Right lobe of liver (tissue), 6 donors: ENCODE data around the gene RAET1L. TPM values are rescaled to one million over a fixed set of nuclear protein-coding genes. Genes with fewer than 3 reads are reported as not detected.

Experiments
- ATAC-seq, 4 donors: fragments of 200-7000 bp; cut with Tn5 transposase; one replicate each; pipeline ENCODE4 v1.9.1; 2020; ENCODE audit warnings: mild to moderate bottlenecking in 4 of 4, moderate library complexity in 4 of 4
- DNase-seq, 3 donors: peaks; one replicate each; pipeline ENCODE4 v3.0.0-alpha.2; 2020
- H3K27ac ChIP-seq, 3 donors: fragments of 200-600 bp; one replicate each; pipeline ENCODE4 v1.8.0; 2022
- H3K27me3 ChIP-seq, 2 donors: fragments of 200-600 bp; one replicate each; pipeline ENCODE4 v1.8.0; 2022
- H3K36me3 ChIP-seq, 4 donors: fragments of 200-600 bp; sonication (generic) in 1 of 4; one replicate each; pipeline versions ENCODE4 v1.5.1 to v1.8.0; 2017 to 2022; ENCODE audit warnings: control low read depth in 1 of 4
- H3K4me1 ChIP-seq, 4 donors: fragments of 200-600 bp; sonication (generic) in 1 of 4; one replicate each; pipeline versions ENCODE4 v1.5.1 to v1.8.0; 2017 to 2022; ENCODE audit warnings: control low read depth in 1 of 4
- H3K4me3 ChIP-seq, 3 donors: fragments of 200-600 bp; one replicate each; pipeline ENCODE4 v1.8.0; 2022
- H3K9me3 ChIP-seq, 4 donors: fragments of 200-600 bp; sonication (generic) in 1 of 4; one replicate each; pipeline versions ENCODE4 v1.5.1 to v1.8.0; 2017 to 2022; ENCODE audit warnings: control low read depth in 1 of 4
- CTCF ChIP-seq, 4 donors: fragments of 200-600 bp in 3 of 4; fragments of 450-650 bp in 1 of 4; IDR thresholded peaks; one replicate each; pipeline versions ENCODE4 v1.5.1 to v1.8.0; 2016 to 2022; ENCODE audit warnings: antibody characterized with exemption in 4 of 4, mild to moderate bottlenecking in 2 of 4
- POLR2A ChIP-seq: fragments of 450-650 bp; IDR thresholded peaks from one replicate; pipeline ENCODE4 v1.6.1; 2017; ENCODE audit warnings: antibody characterized with exemption, mild to moderate bottlenecking
- WGBS: methylation state at CpG from one replicate; pipeline ENCODE4 v1.1.6; 2018; ENCODE audit warnings: low coverage, low lambda C conversion rate; ENCODE audit not compliant: insufficient coverage; ENCODE audit errors: missing lambda C conversion rate; 5-methylcytosine and 5-hydroxymethylcytosine counted together
- intact Hi-C, 2 donors: fragments of 100-400 bp; cut with DNase I; formaldehyde crosslinking; loops; one replicate each; pipeline versions ENCODE4 v1.11.2 to v1.14.1; 2022
- total RNA-seq, 6 experiments: library from RNA; depleted of rRNA in 2 of 6; stranded (reverse); fragments of >200 nt in 2 of 6; fragmentation: NEBNext Ultra II Directional in 3 of 6; extraction: Animal tissue kit (Norgen Biotek cat#: 25700) in 3 of 6; gene quantifications; one replicate each; pipeline versions ENCODE4 v1.1.0 to v1.2.4, GENCODE V29; 2016 to 2023
- donor health status: DM: no; HTN: yes; CAD: no.
- donor health status: DM: no; HTN: no; CAD: no.
- donor health status: DM: no; HTN: no; CAD: no.
- donor health status: DM: no; HTN: yes; CAD: no.
- donor health status: DM: no; HTN: yes; CAD: no.

RAET1L gene
- total RNA-seq, 6 experiments from 2014 or later = not detected

- WGBS = 56% methylated on average over 3 of the region's 5 CpGs
- Histone ChIP-seq H3K27ac (no peak overlapping the region), H3K4me1 (peaks cover 0 to 11% (median 0%) of the 10 kb centered on the region in 4 donors), H3K36me3 (no peaks in the 10 kb centered on the region), H3K9me3 (no peaks in the 10 kb centered on the region), H3K27me3 (peaks cover 0 to 5% of the 10 kb centered on the region in 2 donors), H3K4me3 (no peak overlapping the region)
- TF ChIP-seq POLR2A (no peak), CTCF (IDR thresholded peaks at IDR 0.05) (no peak)
- DNase-seq (no peak), ATAC-seq (no peak)
- intact Hi-C loops = no loop called here
Measured at GRCh38 chr6:150036081-150036480, 10.7 kb upstream of the RAET1L start.

GRCh38 chr6:150033207-150033771, 8.0 kb upstream of the RAET1L start:
- H3K27ac ChIP-seq = no peak overlapping the region
- intact Hi-C loops = no loop called here
- H3K4me1 ChIP-seq = peaks cover 0 to 11% (median 0%) of the 10 kb centered on the region in 4 donors

GRCh38 chr6:150032598-150032997, 7.3 kb upstream of the RAET1L start:
- no peak for ATAC-seq
- no peak overlapping the region for H3K4me3 ChIP-seq
- intact Hi-C loops = no loop called here
- peaks cover 0 to 5% of the 10 kb centered on the region in 2 donors for H3K27me3 ChIP-seq
- H3K9me3 ChIP-seq = no peaks in the 10 kb centered on the region
- H3K36me3 ChIP-seq = no peaks in the 10 kb centered on the region
- peaks cover 0 to 4% (median 0%) of the 10 kb centered on the region in 4 donors for H3K4me1 ChIP-seq
- WGBS = 65% methylated on average over 8 of the region's 8 CpGs
- H3K27ac ChIP-seq = no peak overlapping the region
- DNase-seq = no peak
- TF ChIP-seq POLR2A = no peak
- TF ChIP-seq CTCF (IDR thresholded peaks at IDR 0.05) = no peak

More at GRCh38 chr6:150033207-150033771, 8.0 kb upstream of the RAET1L start:
- ATAC-seq (peak in 1 of 4 donors; percentile 17), DNase-seq (no peak)
- H3K27me3 ChIP-seq = peaks cover 0 to 5% of the 10 kb centered on the region in 2 donors
- TF ChIP-seq POLR2A (no peak), CTCF (IDR thresholded peaks at IDR 0.05) (no peak)
- no peaks in the 10 kb centered on the region for H3K9me3 ChIP-seq
- no peak overlapping the region for H3K4me3 ChIP-seq
- WGBS = 71% methylated on average over 2 of the region's 6 CpGs
- no peaks in the 10 kb centered on the region for H3K36me3 ChIP-seq

- no peak overlapping the region for H3K4me3 ChIP-seq
- WGBS = no CpG with 5 or more reads among the region's 3 CpGs
- DNase-seq = no peak
- peaks cover 0 to 4% (median 0%) of the 10 kb centered on the region in 4 donors for H3K4me1 ChIP-seq
- intact Hi-C loops = no loop called here
- no peak for ATAC-seq
- H3K27me3 ChIP-seq = peaks cover 0 to 6% of the 10 kb centered on the region in 2 donors
- TF ChIP-seq CTCF (IDR thresholded peaks at IDR 0.05) = no peak
- TF ChIP-seq POLR2A = no peak
- no peak overlapping the region for H3K27ac ChIP-seq
- no peaks in the 10 kb centered on the region for H3K9me3 ChIP-seq
- no peaks in the 10 kb centered on the region for H3K36me3 ChIP-seq
Measured at GRCh38 chr6:150030611-150031010, 5.3 kb upstream of the RAET1L start.
